Transverse colon (tissue), 4 donors: ENCODE measurements around the gene UTF1. TPM values are rescaled to one million over a fixed set of nuclear protein-coding genes. Genes with fewer than 3 reads are reported as not detected.
"Not testable (repeated sequence)": the region's sequence is repeated elsewhere in the genome, so short reads cannot be mapped to it uniquely, and the experiment has no call there.

Experiments
- DNase-seq: peaks from one replicate; pipeline ENCODE4 v3.0.0-alpha.2; 2019
- H3K27ac ChIP-seq, 4 donors: fragments of 200-600 bp; sonication (generic); 2 replicates each; pipeline ENCODE4 v1.5.1; 2016 to 2018; ENCODE audit warnings: inconsistent platforms in 4 of 4
- H3K27me3 ChIP-seq: fragments of 200-600 bp; sonication (generic); 2 replicates; pipeline ENCODE4 v1.5.1; 2017; ENCODE audit warnings: inconsistent platforms
- H3K36me3 ChIP-seq, 4 donors: fragments of 200-600 bp; sonication (generic); 2 replicates each; pipeline ENCODE4 v1.5.1; 2017 to 2019; ENCODE audit warnings: inconsistent platforms in 4 of 4
- H3K4me1 ChIP-seq, 4 donors: fragments of 200-600 bp; sonication (generic); 2 replicates each; pipeline ENCODE4 v1.5.1; 2017 to 2020; ENCODE audit warnings: inconsistent platforms in 4 of 4
- H3K4me3 ChIP-seq, 4 donors: fragments of 200-600 bp; sonication (generic); 1 replicate in 1 of 4; 2 replicates in 3 of 4; pipeline versions ENCODE4 v1.5.1 to v1.6.1; 2017 to 2019; ENCODE audit warnings: inconsistent platforms in 4 of 4
- H3K9me3 ChIP-seq, 2 donors: fragments of 200-600 bp; sonication (generic); 2 replicates each; pipeline ENCODE4 v1.5.1; 2017 to 2019; ENCODE audit warnings: inconsistent platforms in 2 of 2
- CTCF ChIP-seq, 5 experiments: fragments of 200-600 bp in 3 of 5; fragments of 450-650 bp in 2 of 5; sonication (generic) in 3 of 5; IDR thresholded peaks; 1 replicate in 2 of 5; 2 replicates in 3 of 5; pipeline ENCODE4 v1.5.1; 2016 to 2017; ENCODE audit warnings: antibody characterized with exemption in 5 of 5, inconsistent platforms in 3 of 5, mild to moderate bottlenecking in 2 of 5, moderate library complexity in 1 of 5
- EP300 ChIP-seq: sonication (generic); formaldehyde crosslinking; IDR thresholded peaks from one replicate; pipeline ENCODE4 v1.6.1; 2017; ENCODE audit warnings: antibody characterized with exemption, low read depth
- POLR2A ChIP-seq: fragments of 450-650 bp; IDR thresholded peaks from one replicate; pipeline ENCODE4 v1.6.1; 2016; ENCODE audit warnings: antibody characterized with exemption, mild to moderate bottlenecking, moderate library complexity
- POLR2AphosphoS5 ChIP-seq, 3 donors: sonication (generic); formaldehyde crosslinking; IDR thresholded peaks; one replicate each; pipeline ENCODE4 v1.6.1; 2016; ENCODE audit warnings: antibody characterized with exemption in 3 of 3
- WGBS, 2 donors: methylation state at CpG; one replicate each; pipeline ENCODE4 v1.1.5; 2018; ENCODE audit warnings: low coverage in 1 of 2; 5-methylcytosine and 5-hydroxymethylcytosine counted together
- in situ Hi-C, 4 donors: fragments of 200-750 bp; cut with MboI; loops; one replicate each; pipeline versions ENCODE4 v1.15.0 to v1.15.1; 2017; ENCODE audit warnings: low sequenced_read_pairs in 3 of 4, low pct_ligation_motif_present in 1 of 4, low pct_unique_long_range_greater_than_20kb in 1 of 4
- intact Hi-C: fragments of 100-400 bp; cut with DNase I; formaldehyde crosslinking; loops from one replicate; pipeline ENCODE4 v1.15.1; 2023; ENCODE audit warnings: low total_unique reads
- total RNA-seq, 4 donors: library from RNA; depleted of rRNA; stranded (reverse); fragments of >200 nt; gene quantifications; one replicate each; pipeline ENCODE4 v1.1.0, GENCODE V29; 2016

UTF1 gene
- total RNA-seq, 4 donors from 2014 or later = not detected

DNA sequence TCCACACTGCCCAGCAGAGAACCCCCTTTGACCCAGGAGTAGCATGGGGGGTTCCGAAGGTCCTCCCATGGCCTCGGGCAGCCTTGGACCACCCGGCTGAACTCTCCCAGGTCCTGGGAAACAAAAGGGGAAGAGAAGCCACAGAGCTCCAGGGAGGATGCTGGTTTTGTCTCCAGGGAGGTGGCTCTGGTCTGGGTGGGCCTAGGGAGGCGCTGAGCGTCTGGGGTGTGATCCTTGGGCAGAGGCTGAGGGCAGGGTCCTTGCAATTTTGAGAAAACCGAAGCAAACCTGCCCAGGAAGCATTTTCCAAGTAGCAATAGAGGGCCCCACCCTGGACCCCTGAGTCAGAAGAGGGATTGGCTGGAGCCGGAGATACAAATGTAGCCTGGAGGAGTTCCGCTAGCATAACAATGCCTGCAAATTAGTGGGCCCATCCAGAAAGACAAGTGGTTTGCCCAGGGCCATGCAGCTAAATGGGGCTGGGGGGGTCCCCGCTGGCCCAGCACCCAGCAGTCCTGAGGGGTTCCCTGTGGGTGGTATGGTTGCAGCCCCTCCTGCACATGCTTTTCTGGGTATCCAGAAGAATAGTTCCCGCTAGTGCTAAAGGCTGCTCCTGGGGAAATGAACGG lies 2.0 kb downstream of the UTF1 start:
- Histone ChIP-seq H3K36me3 (no peaks in the 10 kb centered on the region), H3K9me3 (no peaks in the 10 kb centered on the region), H3K4me3 (no peak overlapping the region), H3K4me1 (peaks cover 0 to 28% (median 14%) of the 10 kb centered on the region in 4 donors), H3K27me3 (peaks cover 94% of the 10 kb centered on the region), H3K27ac (no peak overlapping the region)
- no peak for TF ChIP-seq POLR2A
- TF ChIP-seq EP300 = no peak
- no peak for TF ChIP-seq POLR2AphosphoS5 (IDR thresholded peaks at IDR 0.05)
- TF ChIP-seq CTCF (IDR thresholded peaks at IDR 0.05) = no peak
- no peak for DNase-seq
- intact Hi-C loops = no loop called here
- in situ Hi-C loops = no loop called here
- 53 to 59% methylated on average over 3 to 11 of the region's 11 CpGs for WGBS, 2 donors

DNA sequence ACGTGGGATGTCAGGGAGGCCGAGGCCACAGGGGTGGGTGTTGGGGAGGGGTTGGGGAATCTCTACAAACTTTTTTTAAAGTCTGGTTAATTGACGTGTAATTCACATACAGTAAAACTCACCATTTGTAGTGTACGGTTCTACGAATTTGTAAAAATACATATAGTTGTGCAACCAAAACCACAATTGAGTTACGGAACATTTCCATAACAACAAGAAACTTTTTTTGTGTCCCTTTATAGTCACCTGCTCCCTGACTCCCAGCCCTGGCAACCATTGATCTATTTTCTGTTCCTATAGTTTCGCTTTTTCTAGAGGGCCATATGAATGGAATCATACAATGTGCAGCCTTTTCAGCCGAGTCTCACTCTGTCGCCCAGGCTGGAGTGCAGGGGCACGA lies 4.8 kb downstream of the UTF1 start:
- Histone ChIP-seq H3K4me1 (peaks cover 0 to 37% (median 16%) of the 10 kb centered on the region in 4 donors), H3K27me3 (peaks cover 94% of the 10 kb centered on the region)
- 40 to 44% methylated on average over 7 to 9 of the region's 10 CpGs for WGBS, 2 donors
- H3K4me3 ChIP-seq, in situ Hi-C loops, DNase-seq, H3K27ac ChIP-seq, H3K36me3 ChIP-seq, intact Hi-C loops, H3K9me3 ChIP-seq: not testable (repeated sequence)

DNA sequence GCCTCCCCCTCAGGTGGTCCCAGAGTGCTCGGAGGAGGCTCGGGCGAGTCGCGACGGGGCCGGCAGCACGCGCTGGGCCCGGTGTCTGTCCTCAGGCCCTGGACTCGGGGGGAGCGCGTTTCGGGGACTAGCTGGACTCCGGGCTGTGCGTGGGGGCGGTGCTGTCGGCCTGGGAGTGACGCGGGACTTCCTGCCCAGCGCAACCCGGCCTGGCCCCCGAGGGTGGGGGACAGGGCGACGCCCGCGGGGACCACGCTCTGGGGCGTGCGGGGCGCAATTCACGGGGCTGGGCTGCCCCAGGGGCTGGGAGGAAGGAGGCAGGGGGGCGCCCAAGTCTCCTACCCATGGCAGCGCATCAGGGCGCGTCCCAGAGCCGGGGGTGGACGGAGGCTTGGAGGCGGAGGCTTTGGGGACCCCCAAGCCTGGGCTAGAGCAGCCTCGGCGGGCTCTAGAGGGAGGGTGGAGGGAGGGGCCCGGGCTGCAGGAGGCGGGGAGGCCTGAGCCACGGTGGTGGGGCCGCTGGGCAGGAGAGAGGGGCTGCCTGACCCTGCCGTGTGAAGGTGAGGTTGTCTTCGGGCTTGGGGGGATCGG lies 5.3 kb downstream of the UTF1 start:
- H3K4me3 ChIP-seq = peak overlapping the region in 1 of 4 donors; percentile 26
- intact Hi-C loops = no loop called here
- in situ Hi-C loops = no loop called here

GRCh38 chr10:133235932-133236331 lies 5.9 kb downstream of the UTF1 start:
- Histone ChIP-seq H3K4me1 (peaks cover 0 to 30% (median 13%) of the 10 kb centered on the region in 4 donors), H3K27ac (no peak overlapping the region), H3K36me3 (no peaks in the 10 kb centered on the region), H3K4me3 (peak overlapping the region in 2 of 4 donors; percentile 15 to 26), H3K27me3 (peaks cover 93% of the 10 kb centered on the region), H3K9me3 (no peaks in the 10 kb centered on the region)
- intact Hi-C loops = no loop called here
- TF ChIP-seq POLR2A = no peak
- in situ Hi-C loops = no loop called here
- WGBS, 2 donors = 6% methylated on average over 18 of the region's 18 CpGs; no CpG with 5 or more reads in 1 of the 2 donors
- DNase-seq = no peak

More for the DNA sequence above, 5.3 kb downstream of the UTF1 start:
- Histone ChIP-seq H3K4me1 (peaks cover 0 to 34% (median 15%) of the 10 kb centered on the region in 4 donors), H3K27ac (no peak overlapping the region), H3K27me3 (peaks cover 93% of the 10 kb centered on the region), H3K9me3 (no peaks in the 10 kb centered on the region), H3K36me3 (no peaks in the 10 kb centered on the region)
- DNase-seq = no peak
- WGBS, 2 donors = 0 to 14% methylated on average over 3 to 28 of the region's 48 CpGs
- TF ChIP-seq EP300 = no peak
- TF ChIP-seq CTCF (IDR thresholded peaks at IDR 0.05) = no peak
- TF ChIP-seq POLR2AphosphoS5 (IDR thresholded peaks at IDR 0.05) = no peak
- no peak for TF ChIP-seq POLR2A

GRCh38 chr10:133236401-133237240 lies 6.6 kb downstream of the UTF1 start:
- H3K9me3 ChIP-seq = no peaks in the 10 kb centered on the region
- peaks cover 93% of the 10 kb centered on the region for H3K27me3 ChIP-seq
- in situ Hi-C loops (no loop called here), intact Hi-C loops (no loop called here)
- WGBS, 2 donors = 14% methylated on average over 64 of the region's 103 CpGs; no CpG with 5 or more reads in 1 of the 2 donors
- no peak for DNase-seq
- peak overlapping the region in 2 of 4 donors; percentile 15 to 26 for H3K4me3 ChIP-seq
- H3K27ac ChIP-seq = no peak overlapping the region
- TF ChIP-seq POLR2AphosphoS5 (IDR thresholded peaks at IDR 0.05) (no peak), POLR2A (no peak), EP300 (no peak)
- no peaks in the 10 kb centered on the region for H3K36me3 ChIP-seq
- peaks cover 0 to 35% (median 15%) of the 10 kb centered on the region in 4 donors for H3K4me1 ChIP-seq
